HUES6 (cell line): Measurements from ENCODE around the gene PSENEN.
"Not testable (repeated sequence)": the region's sequence is repeated elsewhere in the genome, so short reads cannot be mapped to it uniquely, and the experiment has no call there.

Source experiments
- H3K27ac ChIP-seq: 2 replicates; pipeline ENCODE4 v1.7.0; 2013; ENCODE audit warnings: low read depth, mild to moderate bottlenecking, low read length, inconsistent platforms
- H3K27me3 ChIP-seq: 2 replicates; pipeline ENCODE4 v1.6.1; 2013; ENCODE audit warnings: low read length; ENCODE audit not compliant: control insufficient read depth, insufficient read depth
- H3K36me3 ChIP-seq: 2 replicates; pipeline ENCODE4 v1.6.1; 2013; ENCODE audit warnings: low read length; ENCODE audit not compliant: control insufficient read depth, insufficient read depth
- H3K4me1 ChIP-seq: 2 replicates; pipeline ENCODE4 v1.6.1; 2013; ENCODE audit warnings: low read length; ENCODE audit not compliant: control insufficient read depth, insufficient read depth
- H3K4me3 ChIP-seq: 2 replicates; pipeline ENCODE4 v1.5.1; 2013; ENCODE audit warnings: low read depth, low read length
- H3K9ac ChIP-seq: one replicate; pipeline ENCODE4 v1.6.1; 2013; ENCODE audit warnings: mild to moderate bottlenecking, low read length
- H3K9me3 ChIP-seq: 2 replicates; pipeline ENCODE4 v1.6.1; 2013; ENCODE audit warnings: low read depth, low read length; ENCODE audit not compliant: control insufficient read depth, insufficient read depth

PSENEN gene

GRCh38 chr19:35767288-35768081 lies 22.0 kb downstream of the PSENEN start:
- H3K9me3 ChIP-seq: no peaks in the 10 kb centered on the region
- no peaks in the 10 kb centered on the region for H3K27me3 ChIP-seq
- peaks cover 8% of the 10 kb centered on the region for H3K4me1 ChIP-seq
- no peak overlapping the region for H3K27ac ChIP-seq
- no peak overlapping the region for H3K9ac ChIP-seq
- H3K4me3 ChIP-seq: peak overlapping the region; percentile 34
- peaks cover 28% of the 10 kb centered on the region for H3K36me3 ChIP-seq

- H3K36me3 ChIP-seq: peaks cover 28% of the 10 kb centered on the region
These were observed 22.6 kb downstream of the PSENEN start for GRCh38 chr19:35768082-35768421.

GRCh38 chr19:35772362-35772761 lies 26.9 kb downstream of the PSENEN start:
- Histone ChIP-seq H3K4me1 (peaks cover 28% of the 10 kb centered on the region), H3K27me3 (peaks cover 17% of the 10 kb centered on the region)

More at GRCh38 chr19:35768082-35768421, 22.6 kb downstream of the PSENEN start:
- Histone ChIP-seq H3K9ac (no peak overlapping the region), H3K27me3 (no peaks in the 10 kb centered on the region), H3K4me1 (peaks cover 8% of the 10 kb centered on the region), H3K27ac (no peak overlapping the region), H3K4me3 (no peak overlapping the region), H3K9me3 (no peaks in the 10 kb centered on the region)

GRCh38 chr19:35773020-35773806 lies 27.8 kb downstream of the PSENEN start:
- peaks cover 6% of the 10 kb centered on the region for H3K36me3 ChIP-seq
- no peak overlapping the region for H3K27ac ChIP-seq
- H3K4me3 ChIP-seq: no peak overlapping the region
- peaks cover 29% of the 10 kb centered on the region for H3K4me1 ChIP-seq
- H3K9ac ChIP-seq: no peak overlapping the region
- no peaks in the 10 kb centered on the region for H3K9me3 ChIP-seq
- peaks cover 21% of the 10 kb centered on the region for H3K27me3 ChIP-seq

More at GRCh38 chr19:35772362-35772761, 26.9 kb downstream of the PSENEN start:
- not testable (repeated sequence) for H3K36me3 ChIP-seq, H3K27ac ChIP-seq, H3K9me3 ChIP-seq, H3K9ac ChIP-seq, H3K4me3 ChIP-seq

GRCh38 chr19:35774274-35775045 lies 29.0 kb downstream of the PSENEN start:
- H3K27me3 ChIP-seq: peaks cover 21% of the 10 kb centered on the region
- no peaks in the 10 kb centered on the region for H3K9me3 ChIP-seq
- no peak overlapping the region for H3K27ac ChIP-seq
- H3K4me3 ChIP-seq: peak overlapping the region; percentile 54
- no peaks in the 10 kb centered on the region for H3K36me3 ChIP-seq
- H3K4me1 ChIP-seq: peaks cover 28% of the 10 kb centered on the region
- no peak overlapping the region for H3K9ac ChIP-seq

GRCh38 chr19:35775046-35775297 lies 29.5 kb downstream of the PSENEN start:
- Histone ChIP-seq H3K27ac (no peak overlapping the region), H3K4me3 (peak overlapping the region; percentile 54), H3K36me3 (no peaks in the 10 kb centered on the region), H3K9me3 (no peaks in the 10 kb centered on the region), H3K9ac (no peak overlapping the region), H3K4me1 (peaks cover 28% of the 10 kb centered on the region), H3K27me3 (peaks cover 21% of the 10 kb centered on the region)

GRCh38 chr19:35775298-35776101 lies 30.0 kb downstream of the PSENEN start, which contains the start of gene ARHGAP33:
TSS of gene ARHGAP33 (plus strand) at chr19:35775564. CDS start at chr19:35775659, 95 bp downstream.
- Histone ChIP-seq H3K4me3 (peak within 1 kb of the TSS; percentile 72), H3K27me3 (peaks cover 21% of the 10 kb centered on the region), H3K9ac (peak within 1 kb of the TSS; percentile 30), H3K4me1 (peaks cover 28% of the 10 kb centered on the region), H3K27ac (no peak within 1 kb of the TSS), H3K36me3 (no peaks in the 10 kb centered on the region), H3K9me3 (no peaks in the 10 kb centered on the region)

GRCh38 chr19:35776102-35776788 lies 30.8 kb downstream of the PSENEN start:
- Histone ChIP-seq H3K4me3 (peak overlapping the region; percentile 72), H3K27me3 (peaks cover 21% of the 10 kb centered on the region), H3K9me3 (no peaks in the 10 kb centered on the region), H3K27ac (no peak overlapping the region), H3K4me1 (peaks cover 28% of the 10 kb centered on the region), H3K9ac (no peak overlapping the region), H3K36me3 (no peaks in the 10 kb centered on the region)

- Histone ChIP-seq H3K27ac (no peak overlapping the region), H3K9ac (no peak overlapping the region), H3K4me1 (peaks cover 31% of the 10 kb centered on the region), H3K9me3 (no peaks in the 10 kb centered on the region), H3K36me3 (no peaks in the 10 kb centered on the region), H3K4me3 (peak overlapping the region; percentile 15; the same call in 1 of the 2 replicates), H3K27me3 (peaks cover 21% of the 10 kb centered on the region)
These were observed 31.8 kb downstream of the PSENEN start for GRCh38 chr19:35777086-35777841.
